ENCODE data around the gene GAMT. TPM values are rescaled to one million over a fixed set of nuclear protein-coding genes. Genes with fewer than 3 reads are reported as not detected.

Gene GAMT
- total and polyA plus RNA-seq, 2 donors (not counting 3 experiments of a cell fraction or from before 2014, with no cell fraction given) = 22.1 to 36.9 TPM

GRCh38 chr19:1353144-1353543 lies 48.2 kb downstream of the GAMT start:
- Histone ChIP-seq H2AFZ (ENCODE audit: low read depth, low read length) (no peak overlapping the region), H3K9ac (replicated peaks; ENCODE audit: extremely low read depth, insufficient read depth, low read length) (no peak overlapping the region), H3K36me3 (ENCODE audit: control insufficient read depth in 2 of 2, extremely low read depth in 1 of 2, insufficient read depth in 2 of 2, low read length in 2 of 2) (peaks cover 0 to 3% of the 10 kb centered on the region in 2 experiments), H3K27ac (ENCODE audit: insufficient read depth, low read depth, low read length) (no peak overlapping the region), H3K4me3 (replicated peaks in 1 of 3; ENCODE audit: insufficient read depth in 1 of 3, low read depth in 1 of 3, low read length in 3 of 3) (no peak overlapping the region), H3K27me3 (ENCODE audit: control insufficient read depth in 2 of 2, insufficient read depth in 2 of 2, low read length in 2 of 2) (no peaks in the 10 kb centered on the region), H3K9me3 (replicated peaks; ENCODE audit: control insufficient read depth, insufficient read depth, low read length) (no peaks in the 10 kb centered on the region), H3K9me1 (replicated peaks; ENCODE audit: control insufficient read depth, extremely low read depth, insufficient read depth, low read length) (no peaks in the 10 kb centered on the region), H3K4me2 (ENCODE audit: insufficient read depth, low read length) (no peak overlapping the region), H3K79me2 (ENCODE audit: control insufficient read depth, insufficient read depth, low read length) (peaks cover 6% of the 10 kb centered on the region), H4K20me1 (replicated peaks; ENCODE audit: control insufficient read depth, extremely low read depth, insufficient read depth, low read length) (no peaks in the 10 kb centered on the region), H3K4me1 (ENCODE audit: control insufficient read depth, extremely low read depth, insufficient read depth, low read length) (peaks cover 16% of the 10 kb centered on the region)
- DNase-seq (ENCODE audit: low read depth, low spot score) (no peak), FAIRE-seq (no peak)
- TF ChIP-seq FOS (IDR thresholded peaks at IDR 0.05; ENCODE audit: borderline replicate concordance, insufficient read depth, low read length) = no peak
- no peak for TF ChIP-seq CTCF (IDR thresholded peaks at IDR 0.05; ENCODE audit: extremely low read depth in 1 of 2, insufficient read depth in 1 of 2, low read depth in 1 of 2, low read length in 2 of 2)
- TF ChIP-seq POLR2AphosphoS5 (IDR thresholded peaks at IDR 0.05; ENCODE audit: insufficient read depth, low read depth, low read length) = no peak
- intact Hi-C loops (cut with micrococcal nuclease) = loop anchor here (5.0 kb wide), 1 partner anchor 41 kb away; no protein-coding TSS in a partner anchor
- CTCF ChIA-PET = no interaction called here
- no TSS peak for BruUV-seq (replicated peaks)
- POLR2A ChIA-PET = no interaction called here
- dilution Hi-C loops (cut with MboI; ENCODE audit: extremely low pct_ligation_motif_present, low sequenced_read_pairs) = no loop called here

- DNase-seq (ENCODE audit: low read depth, low spot score) = no peak
- Histone ChIP-seq H3K4me3 (replicated peaks in 1 of 3; ENCODE audit: insufficient read depth in 1 of 3, low read depth in 1 of 3, low read length in 3 of 3) (no peak overlapping the region), H4K20me1 (replicated peaks; ENCODE audit: control insufficient read depth, extremely low read depth, insufficient read depth, low read length) (no peaks in the 10 kb centered on the region), H3K9me1 (replicated peaks; ENCODE audit: control insufficient read depth, extremely low read depth, insufficient read depth, low read length) (no peaks in the 10 kb centered on the region), H2AFZ (ENCODE audit: low read depth, low read length) (no peak overlapping the region), H3K79me2 (ENCODE audit: control insufficient read depth, insufficient read depth, low read length) (peaks cover 6% of the 10 kb centered on the region), H3K9ac (replicated peaks; ENCODE audit: extremely low read depth, insufficient read depth, low read length) (no peak overlapping the region), H3K27ac (ENCODE audit: insufficient read depth, low read depth, low read length) (no peak overlapping the region), H3K4me1 (ENCODE audit: control insufficient read depth, extremely low read depth, insufficient read depth, low read length) (peaks cover 11% of the 10 kb centered on the region), H3K27me3 (ENCODE audit: control insufficient read depth in 2 of 2, insufficient read depth in 2 of 2, low read length in 2 of 2) (no peaks in the 10 kb centered on the region), H3K9me3 (replicated peaks; ENCODE audit: control insufficient read depth, insufficient read depth, low read length) (no peaks in the 10 kb centered on the region), H3K36me3 (ENCODE audit: control insufficient read depth in 2 of 2, extremely low read depth in 1 of 2, insufficient read depth in 2 of 2, low read length in 2 of 2) (no peaks in the 10 kb centered on the region), H3K4me2 (ENCODE audit: insufficient read depth, low read length) (no peak overlapping the region)
- POLR2A ChIA-PET = no interaction called here
- CTCF ChIA-PET = no interaction called here
- TF ChIP-seq FOS (IDR thresholded peaks at IDR 0.05; ENCODE audit: borderline replicate concordance, insufficient read depth, low read length) (no peak), MAX (IDR thresholded peaks at IDR 0.05; ENCODE audit: insufficient read depth, insufficient read length) (no peak), POLR2A (IDR thresholded peaks at IDR 0.05; ENCODE audit: low read depth, low read length) (no peak), EZH2 (IDR thresholded peaks at IDR 0.05; ENCODE audit: borderline replicate concordance, low read depth, low read length, severe bottlenecking) (no peak)
- dilution Hi-C loops (cut with MboI; ENCODE audit: extremely low pct_ligation_motif_present, low sequenced_read_pairs) = no loop called here
- FAIRE-seq = no peak
- BruUV-seq (replicated peaks) = no TSS peak
- intact Hi-C loops (cut with micrococcal nuclease) = loop anchor here (5.0 kb wide), 1 partner anchor 39 kb away; no protein-coding TSS in a partner anchor
These were observed 49.9 kb downstream of the GAMT start for GRCh38 chr19:1351381-1351851.
